Mesenchymal stem cell (in vitro differentiated cells and primary cell): ENCODE measurements around the gene RRAGA. TPM values are rescaled to one million over a fixed set of nuclear protein-coding genes. Genes with fewer than 3 reads are reported as not detected.

Experiments used
- small RNA-seq: library from polyadenylated mRNA; stranded (forward); fragments of <200 nt; extraction: miRNeasy Mini kit (QIAGEN cat#:217004); gene quantifications from one replicate; pipeline ENCODE3, GENCODE V24; 2013; ENCODE audit warnings: low read depth

The RRAGA gene

Small RNAs within 50 kb of the gene (small RNA-seq; reads per million reads assigned to genes)
- gene RF00019: not detected
- gene RNU6-264P: not detected
- gene SCARNA8: 6.3 reads per million, percentile 65 among the genes with 10 or more reads in this experiment
